Liver (tissue), 3 donors: ENCODE results near the gene ATP12A.

Experiments used
- CTCF ChIP-seq: fragments of 150-350 bp; IDR thresholded peaks from 2 replicates; pipeline ENCODE4 v1.5.1; 2017; ENCODE audit warnings: improper control_type of control experiment, low read depth, low read length; ENCODE audit not compliant: missing input control
- SP1 ChIP-seq: IDR thresholded peaks from 2 replicates; pipeline ENCODE4 v1.6.1; 2018; ENCODE audit warnings: antibody characterized with exemption, mild to moderate bottlenecking
- donor health status: healthy.
- donor health status: healthy.

GRCh38 chr13:24738366-24738847, 58.2 kb downstream of the ATP12A start:
- TF ChIP-seq SP1 (no peak), CTCF (no peak)
